Skin epidermis (tissue), 12 donors: ENCODE data around the gene CDC5L.

Experiments used
- H3K27ac ChIP-seq, 21 experiments: fragments of 200-600 bp; sonication (generic) in 11 of 21; one replicate each; pipeline ENCODE4 v1.5.0; 2020; ENCODE audit warnings: mild to moderate bottlenecking in 3 of 21, inconsistent platforms in 2 of 21, moderate library complexity in 2 of 21
- H3K4me3 ChIP-seq, 7 experiments: fragments of 200-600 bp; sonication (generic) in 2 of 7; one replicate each; pipeline ENCODE4 v1.5.0; 2020; ENCODE audit warnings: inconsistent platforms in 2 of 7, mild to moderate bottlenecking in 2 of 7, moderate library complexity in 1 of 7

CDC5L gene

GRCh38 chr6:44407951-44408670 is 20.6 kb downstream of the CDC5L start:
- Histone ChIP-seq H3K4me3 (no peak overlapping the region), H3K27ac (no peak overlapping the region)

GRCh38 chr6:44409207-44409794 is 21.8 kb downstream of the CDC5L start:
- Histone ChIP-seq H3K27ac (no peak overlapping the region), H3K4me3 (no peak overlapping the region)

GRCh38 chr6:44410363-44410762 is 22.9 kb downstream of the CDC5L start:
- H3K4me3 ChIP-seq: no peak overlapping the region

GRCh38 chr6:44411141-44411540 is 23.6 kb downstream of the CDC5L start:
- no peak overlapping the region for H3K4me3 ChIP-seq
- no peak overlapping the region for H3K27ac ChIP-seq

More at GRCh38 chr6:44410363-44410762, 22.9 kb downstream of the CDC5L start:
- H3K27ac ChIP-seq: no peak overlapping the region

GRCh38 chr6:44415449-44415848 is 27.9 kb downstream of the CDC5L start:
- peak overlapping the region in 1 of 21 experiments; percentile 20 for H3K27ac ChIP-seq
- no peak overlapping the region for H3K4me3 ChIP-seq

GRCh38 chr6:44415873-44416502 is 28.5 kb downstream of the CDC5L start:
- H3K4me3 ChIP-seq: no peak overlapping the region
- peak overlapping the region in 1 of 21 experiments; percentile 7 for H3K27ac ChIP-seq

GRCh38 chr6:44422531-44422930 is 35.0 kb downstream of the CDC5L start:
- no peak overlapping the region for H3K27ac ChIP-seq
- H3K4me3 ChIP-seq: no peak overlapping the region

GRCh38 chr6:44423306-44423705 is 35.8 kb downstream of the CDC5L start:
- Histone ChIP-seq H3K4me3 (no peak overlapping the region), H3K27ac (no peak overlapping the region)

GRCh38 chr6:44425951-44426350 is 38.4 kb downstream of the CDC5L start:
- no peak overlapping the region for H3K27ac ChIP-seq
- no peak overlapping the region for H3K4me3 ChIP-seq

GRCh38 chr6:44428682-44429081 is 41.2 kb downstream of the CDC5L start:
- Histone ChIP-seq H3K4me3 (no peak overlapping the region), H3K27ac (peak overlapping the region in 1 of 21 experiments; percentile 35)

GRCh38 chr6:44430326-44430725 is 42.8 kb downstream of the CDC5L start:
- H3K4me3 ChIP-seq: no peak overlapping the region
- no peak overlapping the region for H3K27ac ChIP-seq

- Histone ChIP-seq H3K27ac (no peak overlapping the region), H3K4me3 (no peak overlapping the region)
Observed at GRCh38 chr6:44431118-44431725, 43.7 kb downstream of the CDC5L start.

GRCh38 chr6:44432227-44432626 is 44.7 kb downstream of the CDC5L start:
- H3K4me3 ChIP-seq: no peak overlapping the region
- H3K27ac ChIP-seq: peak overlapping the region in 3 of 21 experiments; percentile 8 to 53 (median 9)

GRCh38 chr6:44432726-44433125 is 45.2 kb downstream of the CDC5L start:
- no peak overlapping the region for H3K27ac ChIP-seq
- H3K4me3 ChIP-seq: no peak overlapping the region

- no peak overlapping the region for H3K27ac ChIP-seq
- no peak overlapping the region for H3K4me3 ChIP-seq
Observed at GRCh38 chr6:44435500-44435899, 48.0 kb downstream of the CDC5L start.

GRCh38 chr6:44438827-44439226 is 51.3 kb downstream of the CDC5L start:
- no peak overlapping the region for H3K4me3 ChIP-seq
- H3K27ac ChIP-seq: no peak overlapping the region

GRCh38 chr6:44439270-44440045 is 52.0 kb downstream of the CDC5L start:
- Histone ChIP-seq H3K27ac (no peak overlapping the region), H3K4me3 (no peak overlapping the region)

GRCh38 chr6:44441091-44441855 is 53.8 kb downstream of the CDC5L start:
- Histone ChIP-seq H3K27ac (no peak overlapping the region), H3K4me3 (no peak overlapping the region)

GRCh38 chr6:44442236-44442635 is 54.7 kb downstream of the CDC5L start:
- Histone ChIP-seq H3K27ac (no peak overlapping the region), H3K4me3 (no peak overlapping the region)
